GM19468 (cell line): Measurements from ENCODE around the gene PPP5C.
"Not testable (repeated sequence)": the region's sequence is repeated elsewhere in the genome, so short reads cannot be mapped to it uniquely, and the experiment has no call there.

Experiments used
- ATAC-seq: cut with Tn5 transposase; IDR thresholded peaks from one replicate; pipeline ENCODE4 v1.9.1; 2021; ENCODE audit warnings: mild to moderate bottlenecking, moderate library complexity, moderate number of reproducible peaks; ENCODE audit not compliant: unreplicated experiment; ENCODE audit errors: extremely low read depth

Gene PPP5C

DNA sequence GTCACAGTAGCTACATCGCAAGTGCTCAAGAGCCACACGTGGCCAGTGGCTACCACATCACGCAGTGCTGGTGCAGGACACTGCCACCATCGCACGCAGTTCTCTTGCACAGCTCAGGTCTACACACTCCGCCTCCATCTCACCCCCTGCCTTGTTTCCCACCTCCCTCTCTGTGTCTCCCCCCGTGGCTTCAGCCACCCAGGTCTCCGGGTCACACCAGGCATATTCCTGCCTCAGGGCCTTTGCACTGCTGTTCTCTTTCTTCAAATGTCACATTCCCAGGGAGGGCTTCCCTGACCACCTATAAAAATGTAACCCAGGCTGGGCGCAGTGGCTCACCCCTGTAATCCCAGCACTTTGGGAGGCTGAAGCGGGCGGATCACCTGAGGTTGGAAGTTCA, 55.8 kb downstream of the PPP5C start:
- no peak for ATAC-seq

DNA sequence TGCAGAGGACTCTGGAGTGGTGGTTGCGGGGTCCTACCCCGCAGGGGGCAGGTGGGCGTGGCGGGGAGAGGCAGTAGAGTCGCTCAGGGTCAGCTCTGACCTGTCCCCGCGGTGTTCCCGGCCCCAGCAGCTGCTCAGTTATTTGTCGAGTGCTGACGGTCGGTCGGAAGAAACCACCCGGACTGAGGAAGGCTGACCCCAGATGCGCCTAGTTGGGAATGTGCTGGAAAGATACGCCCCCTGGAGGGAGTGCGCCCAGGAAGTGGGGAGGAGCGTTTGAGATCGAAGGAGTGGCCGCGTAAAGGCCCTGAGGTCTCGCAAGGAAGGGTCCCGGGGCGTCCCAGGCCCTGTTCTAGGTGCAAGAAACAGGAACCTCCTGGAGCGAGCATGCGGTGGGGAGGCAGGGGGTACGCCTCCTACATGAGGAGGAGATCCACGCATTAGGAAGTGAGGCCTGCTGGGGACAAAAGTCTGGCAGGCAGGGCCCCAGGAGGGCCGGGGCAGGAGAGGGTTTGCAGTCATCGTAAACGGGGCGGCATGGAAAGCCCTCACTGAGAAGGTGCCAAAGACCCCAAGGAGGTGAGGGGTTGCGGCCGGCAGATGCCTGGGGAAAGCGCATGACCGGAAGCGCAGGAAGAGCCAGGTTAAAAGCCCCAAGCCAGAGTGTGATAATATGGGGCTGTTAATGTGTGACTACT, 57.3 kb downstream of the PPP5C start:
- ATAC-seq, result no peak

DNA sequence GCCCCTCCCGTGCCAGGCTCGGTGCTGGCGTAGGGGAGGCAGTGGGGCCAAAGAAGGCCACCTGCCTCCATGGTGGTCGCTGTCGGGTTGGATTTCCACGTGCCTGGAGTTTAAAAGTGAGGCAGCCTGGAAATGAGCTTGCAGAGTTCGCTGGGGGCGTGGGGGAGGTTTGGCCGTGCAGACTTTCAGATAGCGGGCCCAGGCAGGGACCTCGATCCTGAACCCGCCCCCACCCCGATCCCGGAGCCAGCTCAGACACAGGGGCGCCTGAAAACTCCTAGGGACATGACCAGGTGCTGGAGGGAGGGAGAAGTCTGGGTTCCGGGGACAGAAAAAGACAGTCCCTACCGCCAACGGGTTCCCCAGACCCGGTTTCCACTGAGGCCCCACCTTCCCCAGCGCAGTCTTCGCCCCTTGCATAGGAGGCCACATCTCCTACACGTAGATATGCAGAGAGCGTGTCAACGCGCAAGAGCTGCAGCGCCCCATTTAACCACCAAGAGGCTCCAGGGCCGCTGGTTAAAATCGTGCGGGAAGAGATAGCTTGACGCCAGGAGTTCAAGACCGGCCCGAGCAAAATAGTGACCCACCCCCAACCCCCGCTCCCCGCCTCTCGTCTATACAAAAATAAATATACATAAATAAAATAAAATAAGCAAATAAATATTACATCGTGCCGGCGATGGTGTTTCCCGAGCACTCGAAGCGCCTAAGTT, 58.0 kb downstream of the PPP5C start:
- ATAC-seq, result no peak

DNA sequence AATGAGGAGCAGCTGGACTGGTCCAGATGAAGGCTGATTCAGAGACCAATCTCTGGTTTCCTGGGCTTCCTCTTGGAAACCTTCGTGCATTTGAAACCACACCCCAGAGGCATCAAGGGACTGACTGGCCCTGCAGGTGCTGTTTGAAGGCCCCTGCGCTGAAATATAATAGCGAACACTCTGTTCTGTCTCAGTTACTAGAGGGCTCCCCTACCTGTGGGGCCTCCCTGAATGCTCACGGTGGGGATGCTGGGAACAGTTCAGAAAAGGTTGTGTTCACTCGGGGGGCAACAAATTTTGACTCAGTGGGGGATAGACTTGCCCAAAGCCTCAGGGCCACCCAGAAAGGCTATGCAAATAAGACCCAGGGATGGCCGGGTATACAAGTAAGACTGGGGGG, 60.1 kb downstream of the PPP5C start:
- no peak for ATAC-seq

DNA sequence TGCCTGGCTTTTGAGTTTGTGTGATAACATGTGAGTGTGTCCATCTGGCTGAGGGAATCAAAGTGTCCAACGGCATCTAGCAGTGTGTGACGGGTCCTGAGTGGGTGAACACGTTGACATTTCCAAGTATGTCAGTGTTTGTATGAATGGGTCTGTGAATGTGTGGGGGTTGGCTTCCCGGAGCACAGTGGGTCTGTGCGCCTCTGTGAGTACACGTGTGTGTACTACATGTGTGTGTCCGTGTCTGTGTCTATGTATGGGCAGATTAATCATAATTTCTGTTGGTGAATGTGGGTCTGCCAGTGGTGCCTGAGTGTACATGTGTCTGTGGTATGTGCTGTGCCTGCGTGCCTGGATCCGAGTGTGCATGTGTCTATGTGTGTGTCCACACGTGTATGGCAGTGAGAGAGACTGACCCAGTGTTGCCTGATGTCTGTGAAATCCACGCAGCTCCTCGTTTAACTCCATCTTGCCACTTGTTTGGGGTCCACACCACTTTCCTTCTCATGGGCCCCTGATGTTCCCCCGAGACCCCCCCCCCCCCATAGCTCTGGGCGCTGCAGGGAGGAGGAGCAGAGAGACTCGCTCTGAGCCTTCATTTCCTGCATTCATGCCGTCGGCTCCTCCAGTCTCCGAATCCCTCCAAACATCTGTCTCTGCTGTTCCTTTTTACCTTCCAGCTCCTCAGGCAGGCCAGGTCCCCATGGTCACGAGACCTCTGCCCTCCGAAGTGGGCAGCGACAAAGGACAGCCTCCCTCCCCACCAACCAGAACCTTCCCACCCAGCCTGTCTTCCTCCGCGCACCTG, 61.2 kb downstream of the PPP5C start:
- no peak for ATAC-seq

DNA sequence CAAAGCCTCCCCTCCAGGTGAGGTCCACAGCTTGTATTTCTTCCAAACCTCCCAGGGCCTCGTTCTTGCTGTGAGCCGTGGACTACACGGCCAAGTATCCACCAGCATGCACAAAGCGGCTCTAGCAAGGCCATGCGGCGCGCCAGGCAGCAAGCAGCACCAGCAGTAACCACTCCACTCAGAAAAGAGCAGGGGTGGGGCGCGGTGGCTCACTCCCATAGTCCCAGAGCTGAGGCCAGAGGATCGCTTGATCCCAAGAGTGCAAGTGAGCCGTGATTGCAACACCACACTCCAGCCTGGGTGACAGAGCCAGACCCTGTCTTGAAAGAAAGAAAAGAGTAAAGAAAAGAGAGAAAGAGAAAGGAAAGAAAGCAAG, 61.8 kb downstream of the PPP5C start:
- ATAC-seq, result no peak

DNA sequence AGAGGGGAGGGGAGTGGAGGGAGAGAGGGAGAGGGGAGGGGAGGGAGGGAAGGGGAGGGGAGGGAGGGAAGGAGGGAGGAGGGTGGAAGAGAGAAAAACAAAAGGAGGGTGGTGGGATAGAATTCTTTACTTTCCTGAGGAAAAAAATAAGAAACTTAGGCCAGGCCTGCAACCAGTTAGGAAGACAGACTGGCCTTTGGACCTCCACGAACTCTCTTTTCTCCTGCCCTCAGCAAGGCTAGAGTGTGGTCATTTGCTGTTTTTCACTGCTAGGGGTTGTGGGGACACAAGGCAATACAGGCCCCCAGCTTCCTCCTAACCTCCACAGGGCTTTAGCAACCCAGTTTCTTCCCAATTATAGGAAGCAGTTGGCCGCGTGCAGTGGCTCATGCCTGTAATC, 62.3 kb downstream of the PPP5C start:
- no peak for ATAC-seq

DNA sequence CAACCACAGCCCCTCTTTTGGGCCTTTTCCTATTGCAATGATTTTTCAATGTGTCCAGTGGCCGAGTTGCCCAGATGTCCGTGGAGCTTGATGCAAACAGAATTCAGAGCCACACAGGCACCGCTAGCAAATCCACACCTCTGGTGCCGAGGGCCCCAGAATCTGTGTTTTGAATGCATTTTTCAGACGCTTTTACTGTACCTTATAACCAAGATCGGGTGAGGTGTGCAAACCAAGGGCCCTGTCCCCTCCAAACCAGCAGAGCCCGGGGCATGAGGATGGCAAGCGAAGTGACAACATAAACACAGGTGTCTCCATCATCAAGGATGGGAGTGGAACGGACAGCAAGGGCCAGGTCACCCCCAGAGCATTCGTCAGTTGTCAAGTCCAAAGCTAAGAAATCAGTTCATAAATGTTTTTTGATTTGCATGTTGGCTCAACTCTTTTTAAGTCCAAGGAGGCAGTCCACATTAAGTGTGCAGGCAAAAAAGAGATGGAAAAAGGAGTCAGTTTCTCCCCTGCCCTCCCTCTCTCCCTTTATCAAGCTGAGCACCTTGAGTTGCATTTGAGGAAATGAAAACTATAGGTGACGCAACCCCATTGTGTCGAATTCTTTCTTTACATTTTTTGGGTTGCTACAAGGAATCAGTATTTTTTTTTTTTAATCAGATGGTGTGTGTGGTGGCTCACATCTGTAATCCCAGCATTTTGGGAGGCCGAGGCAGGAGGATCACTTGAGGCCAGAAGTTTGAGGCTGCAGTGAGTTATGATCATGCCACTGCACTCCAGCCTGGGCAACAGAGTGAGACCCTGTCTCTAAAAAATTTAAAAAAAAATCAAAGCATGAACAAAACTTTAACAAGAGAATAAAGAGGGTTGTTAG, 63.6 kb downstream of the PPP5C start:
- ATAC-seq, result no peak

DNA sequence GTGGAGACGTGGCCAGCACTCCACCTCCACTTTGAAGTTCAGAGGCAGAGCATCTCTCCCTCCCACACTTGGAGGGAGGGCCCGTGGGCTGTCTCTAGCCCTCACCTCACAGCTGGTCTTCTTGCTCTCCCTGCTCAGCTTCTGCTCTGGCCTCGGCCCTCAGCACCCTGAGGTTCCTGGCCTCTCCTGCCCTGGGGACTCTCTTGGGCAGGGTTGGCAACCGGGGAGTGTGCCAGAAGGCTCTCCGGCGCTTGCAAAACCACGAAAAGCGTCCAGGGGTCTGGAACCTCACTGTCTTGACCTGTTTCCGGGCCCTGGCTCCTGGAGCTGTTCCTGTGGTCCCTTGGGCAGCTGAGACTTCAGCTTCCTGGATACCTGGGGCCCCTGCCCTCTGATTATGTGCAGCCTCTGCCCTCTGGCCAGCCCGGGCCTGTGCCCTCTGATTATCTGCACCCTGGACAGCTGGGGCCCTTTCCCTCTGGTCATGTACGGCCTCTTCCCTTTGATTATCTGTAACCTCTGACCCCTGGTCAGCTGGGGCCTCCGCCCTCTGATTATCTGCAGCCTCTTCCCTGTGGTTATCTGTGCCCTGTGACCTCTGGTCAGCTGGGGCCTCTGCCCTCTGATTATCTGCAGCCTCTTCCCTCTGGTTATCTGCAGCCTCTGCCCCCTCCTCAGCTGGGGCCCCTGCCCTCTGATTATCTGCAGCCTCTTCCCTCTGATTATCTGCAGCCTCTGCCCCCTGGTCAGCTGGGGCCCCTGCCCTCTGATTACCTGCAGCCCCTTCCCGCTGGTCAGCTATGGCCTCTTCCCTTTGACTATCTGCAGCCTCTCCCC, 64.4 kb downstream of the PPP5C start:
- no peak for ATAC-seq

DNA sequence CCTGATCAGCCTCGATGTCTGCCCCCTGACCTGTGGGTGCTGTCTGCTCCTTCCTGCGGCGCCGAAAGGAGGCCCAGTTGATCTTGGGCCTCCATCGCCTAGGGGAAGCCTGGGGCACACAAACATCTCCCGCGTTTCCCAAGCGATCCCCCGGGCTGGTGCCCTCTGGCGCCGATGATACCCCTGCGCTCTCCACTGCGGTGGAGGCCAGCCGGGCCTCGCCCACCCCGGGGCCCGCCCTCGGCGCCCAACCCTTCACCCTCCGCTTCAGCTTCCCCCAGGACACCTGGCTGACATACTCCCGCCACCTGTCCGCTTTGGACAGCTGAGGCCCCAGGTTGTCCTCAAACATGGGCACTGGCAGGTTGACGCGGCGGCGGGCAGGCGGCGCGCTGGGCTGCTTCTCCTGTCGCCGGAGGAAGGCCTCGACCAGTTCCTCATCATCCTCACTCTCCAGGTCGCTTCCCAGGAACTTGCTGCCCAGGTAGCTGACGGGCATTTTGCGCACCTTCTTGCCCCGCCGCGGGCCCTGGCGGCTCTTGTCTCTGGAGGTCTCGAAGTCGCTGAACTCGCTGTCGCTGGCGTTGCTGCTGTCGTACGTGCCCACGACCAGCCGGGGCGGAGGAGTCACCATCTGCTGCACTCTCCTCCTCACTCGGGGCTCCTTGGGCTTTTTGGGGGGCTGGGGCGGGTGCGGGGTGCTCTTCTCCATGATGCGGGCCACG, 65.2 kb downstream of the PPP5C start:
- ATAC-seq, result no peak

DNA sequence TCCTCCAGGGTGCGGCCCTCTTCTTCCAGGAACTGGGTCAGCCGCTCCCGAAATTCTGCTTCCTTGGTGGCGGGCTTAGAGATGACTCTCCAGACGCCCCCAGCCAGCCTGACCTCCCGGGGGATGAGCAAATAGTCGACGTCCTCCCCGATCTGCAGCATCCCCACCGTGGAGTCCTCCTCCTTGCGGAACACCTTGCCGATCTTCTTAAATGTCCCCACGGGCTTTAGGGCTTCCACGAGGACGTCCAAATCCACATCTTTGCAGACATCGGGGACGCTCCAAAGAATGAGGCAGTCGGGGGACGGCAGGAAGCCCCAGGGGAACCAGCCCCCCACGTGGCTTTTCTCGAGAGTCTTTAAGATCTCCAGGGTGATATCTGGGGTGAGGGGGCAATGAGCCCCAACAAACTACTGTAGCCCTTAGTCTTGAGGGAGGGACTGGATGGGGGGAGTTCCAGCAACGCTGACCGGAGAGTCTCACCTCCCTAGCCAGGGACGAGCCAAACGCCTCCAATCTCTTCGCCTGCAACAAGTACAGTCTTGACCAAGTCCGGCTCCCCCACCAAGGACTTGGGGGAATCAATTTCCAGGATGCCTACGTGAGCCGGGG, 65.9 kb downstream of the PPP5C start:
- ATAC-seq, result no peak

DNA sequence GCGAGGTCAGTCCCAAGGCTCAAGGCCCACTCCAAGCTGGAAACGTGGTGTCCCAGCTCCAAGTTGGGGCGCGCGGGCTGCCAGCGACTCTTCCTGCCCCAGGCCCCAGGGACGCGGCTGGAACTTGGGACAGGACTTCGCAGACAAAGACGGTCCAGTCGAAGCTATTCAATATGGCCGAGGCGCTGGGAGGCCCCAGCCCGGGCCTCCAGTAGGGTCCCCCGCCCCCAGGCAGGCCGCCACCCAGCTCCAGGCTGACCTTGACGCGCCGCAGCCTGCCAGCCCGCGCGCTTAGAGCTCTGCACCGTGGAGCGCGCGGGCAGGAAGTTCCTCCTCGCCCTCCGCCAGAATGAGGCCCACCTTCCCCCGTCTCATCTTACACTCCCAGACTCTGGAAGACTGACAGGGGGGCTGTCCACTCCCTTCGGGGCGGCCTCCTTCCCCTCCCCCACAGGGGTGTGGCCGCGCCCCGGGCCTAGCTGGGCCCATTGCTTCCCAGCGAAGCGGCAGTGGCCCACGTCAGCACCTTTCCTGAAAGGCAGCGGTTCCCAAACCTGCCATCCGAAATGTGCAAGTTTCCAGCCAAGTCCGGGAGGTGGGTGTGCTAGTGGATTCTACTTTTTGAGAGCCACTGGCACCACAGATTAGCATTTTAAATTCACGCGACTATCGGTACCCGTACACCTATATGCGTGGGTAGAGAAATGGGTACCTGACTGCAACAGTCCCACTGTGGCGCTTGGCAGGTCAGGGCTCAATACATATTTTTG, 66.6 kb downstream of the PPP5C start, which contains the start of gene CCDC8:
Gene CCDC8, minus strand, starts transcription at position 303 of the 770 bp plus-strand sequence. CDS start 754 bp downstream, outside the sequence.
- no peak for ATAC-seq

DNA sequence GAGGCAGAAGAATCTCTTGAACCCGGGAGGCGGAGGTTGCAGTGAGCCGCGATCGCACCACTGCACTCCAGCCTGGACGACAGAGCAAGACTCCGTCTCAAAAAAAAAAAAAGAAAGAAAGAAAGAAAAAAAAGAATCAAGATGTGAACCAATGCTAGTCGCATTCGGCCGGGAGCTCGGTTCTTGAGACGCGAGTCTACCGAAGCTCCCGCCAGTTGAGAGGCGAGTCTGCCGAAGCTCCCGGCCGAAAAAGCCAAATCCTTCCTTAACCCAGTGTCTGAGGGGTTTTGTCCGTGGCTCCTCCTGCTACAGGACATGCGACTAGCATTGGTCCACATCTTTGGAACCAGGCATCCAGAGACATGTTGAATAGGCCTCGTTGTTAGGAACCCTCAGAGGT, 68.0 kb downstream of the PPP5C start:
- not testable (repeated sequence) for ATAC-seq

DNA sequence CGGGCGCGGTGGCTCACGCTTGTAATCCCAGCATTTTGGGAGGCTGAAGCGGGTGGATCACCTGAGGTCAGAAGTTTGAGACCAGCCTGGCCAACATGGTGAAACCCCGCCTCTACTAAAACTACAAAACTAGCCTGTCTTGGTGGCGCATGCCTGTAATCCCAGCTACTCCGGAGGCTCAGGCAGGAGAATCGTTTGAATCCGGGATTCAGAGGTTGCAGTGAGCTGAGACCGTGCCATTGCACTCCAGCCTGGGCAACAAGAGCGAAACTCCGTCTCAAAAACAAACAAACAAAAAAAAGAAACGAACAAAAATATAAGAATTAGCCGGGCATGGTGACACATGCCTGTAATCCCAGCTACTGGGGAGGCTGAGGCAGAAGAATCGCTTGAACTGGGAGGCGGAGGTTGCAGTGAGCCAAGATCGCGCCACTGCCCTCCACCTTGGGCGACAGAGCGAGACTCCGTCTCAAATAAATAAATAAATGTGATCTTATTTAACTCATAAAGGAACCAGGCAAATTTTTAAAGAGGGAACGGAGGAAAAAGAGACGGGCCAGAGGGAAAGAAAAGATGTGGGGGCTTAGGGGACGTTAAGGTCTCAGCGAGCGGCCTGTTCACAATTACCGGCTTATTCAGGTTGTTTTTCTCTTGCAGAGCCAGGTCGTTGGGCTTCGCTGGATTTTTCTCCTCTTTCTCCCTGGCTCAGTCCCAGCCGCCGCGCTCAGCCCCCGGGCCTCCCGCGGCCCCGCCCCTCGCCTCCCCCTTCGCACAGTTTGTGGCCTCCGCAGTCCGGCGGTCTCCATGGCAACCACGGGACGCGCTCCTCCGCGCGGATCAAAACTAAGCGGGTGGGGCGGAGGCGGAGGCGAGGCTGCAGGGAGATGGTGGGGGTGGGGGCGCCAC, 69.2 kb downstream of the PPP5C start:
- not testable (repeated sequence) for ATAC-seq

DNA sequence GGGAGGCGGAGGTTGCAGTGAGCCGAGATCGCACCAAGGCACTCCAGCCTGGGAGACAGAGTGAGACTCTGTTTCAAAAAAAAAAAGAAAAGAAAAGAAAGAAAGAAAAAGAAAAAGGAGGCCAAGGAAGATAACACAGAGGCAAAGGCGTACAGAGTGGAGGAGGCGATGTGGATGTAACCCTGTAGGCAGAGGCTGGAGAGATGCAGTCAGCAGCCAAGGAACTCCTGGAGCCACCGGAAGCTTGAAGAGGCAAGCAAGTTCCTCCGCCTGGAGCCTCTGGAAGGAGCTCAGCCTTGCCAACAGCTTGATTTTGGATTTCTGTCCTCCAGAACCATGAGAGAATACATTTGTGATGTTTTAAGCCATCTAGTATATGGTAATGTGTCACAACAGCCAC, 73.2 kb downstream of the PPP5C start:
- no peak for ATAC-seq

DNA sequence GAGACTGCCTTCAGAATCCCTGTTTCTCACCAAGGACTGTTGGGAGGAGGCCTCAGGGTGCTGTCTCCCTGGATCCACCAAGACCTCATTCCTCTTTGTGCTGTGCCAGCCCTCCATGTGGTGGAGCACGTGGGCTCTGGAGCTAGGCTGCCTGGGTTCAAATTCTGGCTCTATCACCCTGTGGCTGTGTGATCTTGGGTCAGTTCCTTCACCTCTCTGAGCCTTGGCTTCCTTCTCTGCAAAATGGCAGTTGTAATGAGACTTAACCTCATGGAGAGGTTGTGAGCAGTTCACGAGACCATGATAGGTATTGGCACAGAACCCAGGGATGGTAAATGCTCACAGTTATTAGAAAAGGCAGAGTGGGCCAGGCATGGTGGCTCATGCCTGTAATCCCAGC, 75.5 kb downstream of the PPP5C start:
- ATAC-seq, result no peak
